GM12878 (cell line): Measurements from ENCODE around the gene ALOX12B. TPM values are rescaled to one million over a fixed set of nuclear protein-coding genes. Genes with fewer than 3 reads are reported as not detected.

Experiments
- ATAC-seq: fragments of 200-7000 bp; cut with Tn5 transposase; 3 replicates; pipeline ENCODE4 v1.9.1; 2020; ENCODE audit warnings: mild to moderate bottlenecking, moderate library complexity
- BruUV-seq: library from RNA; stranded (reverse); fragments of 400-500 nt; replicated peaks from 2 replicates; lab custom pipeline; 2021; lab: Mats Ljungman, UMichigan
- CTCF ChIA-PET: fragments of 300-600 bp; sonication (Branson Sonifier 250); formaldehyde crosslinking; extraction: SDS; loops from one replicate; lab custom pipeline; 2021; ENCODE audit warnings: inconsistent platforms; lab: Yijun Ruan, JAX
- POLR2A ChIA-PET: fragments of 350-600 bp; formaldehyde crosslinking; extraction: SDS; loops from one replicate; lab custom pipeline; 2021; ENCODE audit warnings: inconsistent platforms; lab: Charles Lee
- RAD21 ChIA-PET: fragments of 300-600 bp; sonication (Branson Sonifier 250); formaldehyde crosslinking; loops from one replicate; lab custom pipeline; 2023; ENCODE audit warnings: antibody characterized with exemption; ENCODE audit not compliant: unreplicated experiment; lab: Charles Lee
- SMC1A ChIA-PET: fragments of 300-600 bp; sonication (Branson Sonifier 250); formaldehyde crosslinking; loops from one replicate; lab custom pipeline; 2023; ENCODE audit not compliant: unreplicated experiment, uncharacterized antibody; lab: Charles Lee
- DNase-seq: peaks from one replicate; pipeline ENCODE4 v3.0.0-alpha.2; 2011; ENCODE audit warnings: low read depth, low spot score
- FAIRE-seq: peaks from 3 replicates; lab custom pipeline; 2011; peaks lifted over from hg19 to GRCh38; lab: Jason Lieb, UNC
- H2AFZ ChIP-seq: 2 replicates; pipeline ENCODE4 v1.6.0; 2011; ENCODE audit warnings: low read depth, low read length, control low read depth; ENCODE audit not compliant: control insufficient read depth
- H3K27ac ChIP-seq: 2 replicates; pipeline ENCODE4 v1.5.1; 2011; ENCODE audit warnings: control low read depth; ENCODE audit not compliant: control insufficient read depth, insufficient read depth
- H3K27me3 ChIP-seq, 2 experiments: replicated peaks in 1 of 2; 2 replicates each; pipeline versions ENCODE4 v1.6.0 to v1.6.1; 2011; ENCODE audit warnings: low read length in 1 of 2; ENCODE audit not compliant: control insufficient read depth in 2 of 2, insufficient read depth in 2 of 2
- H3K36me3 ChIP-seq, 2 experiments: 2 replicates each; pipeline ENCODE4 v1.5.1; 2011; ENCODE audit warnings: low read length in 1 of 2; ENCODE audit not compliant: control insufficient read depth in 2 of 2, insufficient read depth in 2 of 2
- H3K4me1 ChIP-seq: 2 replicates; pipeline ENCODE4 v1.6.1; 2011; ENCODE audit warnings: mild to moderate bottlenecking, low read length, moderate library complexity, mixed read lengths; ENCODE audit not compliant: control insufficient read depth, insufficient read depth
- H3K4me2 ChIP-seq: 2 replicates; pipeline ENCODE4 v1.6.0; 2011; ENCODE audit warnings: control low read depth; ENCODE audit not compliant: control insufficient read depth, insufficient read depth
- H3K4me3 ChIP-seq: fragments of 200-600 bp; sonication (generic); 2 replicates; pipeline ENCODE4 v1.5.1; 2016
- H3K79me2 ChIP-seq: 2 replicates; pipeline ENCODE4 v1.6.0; 2011; ENCODE audit warnings: low read length; ENCODE audit not compliant: control insufficient read depth, insufficient read depth
- H3K9ac ChIP-seq: 2 replicates; pipeline ENCODE4 v1.8.0; 2011; ENCODE audit warnings: low read length, control low read depth, mixed read lengths; ENCODE audit not compliant: control insufficient read depth, insufficient read depth
- H3K9me3 ChIP-seq: replicated peaks from 3 replicates; pipeline ENCODE4 v1.5.1; 2011; ENCODE audit warnings: mild to moderate bottlenecking, low read length; ENCODE audit not compliant: control insufficient read depth, insufficient read depth
- H4K20me1 ChIP-seq: 2 replicates; pipeline ENCODE4 v1.6.0; 2011; ENCODE audit not compliant: control insufficient read depth, insufficient read depth
- CBFB ChIP-seq: IDR thresholded peaks from 2 replicates; pipeline ENCODE4 v1.6.1; 2016; ENCODE audit warnings: antibody characterized with exemption, low read depth
- EED ChIP-seq: sonication (generic); IDR thresholded peaks from 2 replicates; pipeline ENCODE4 v1.6.1; 2016; ENCODE audit warnings: antibody characterized with exemption, low read depth
- EP300 ChIP-seq, 2 experiments: fragments of 150-350 bp in 1 of 2; IDR thresholded peaks; 2 replicates each; pipeline ENCODE4 v1.6.1; 2011 to 2012; ENCODE audit warnings: low read depth in 2 of 2, low read length in 2 of 2, borderline replicate concordance in 1 of 2, improper control_type of control experiment in 1 of 2, inconsistent platforms in 1 of 2; ENCODE audit not compliant: control insufficient read depth in 1 of 2
- FOS ChIP-seq: IDR thresholded peaks from 3 replicates; pipeline ENCODE4 v1.6.1; 2011; ENCODE audit warnings: borderline replicate concordance; ENCODE audit not compliant: insufficient read length; ENCODE audit errors: extremely low read depth
- GABPA ChIP-seq: IDR thresholded peaks from 2 replicates; pipeline ENCODE4 v1.6.1; 2014; ENCODE audit warnings: antibody characterized with exemption, low read depth, mild to moderate bottlenecking, inconsistent platforms
- IRF3 ChIP-seq: fragments of 450-650 bp; IDR thresholded peaks from 2 replicates; pipeline ENCODE4 v1.6.1; 2014; ENCODE audit warnings: mild to moderate bottlenecking
- JUNB ChIP-seq: IDR thresholded peaks from 2 replicates; pipeline ENCODE4 v1.6.1; 2016; ENCODE audit warnings: antibody characterized with exemption, mild to moderate bottlenecking
- MAX ChIP-seq: IDR thresholded peaks from 2 replicates; pipeline ENCODE4 v1.6.1; 2012; ENCODE audit warnings: low read depth, low read length, improper control_type of control experiment
- MTA2 ChIP-seq: fragments of 450-650 bp; IDR thresholded peaks from 2 replicates; pipeline ENCODE4 v1.6.1; 2016; ENCODE audit warnings: low read depth, mild to moderate bottlenecking, moderate library complexity
- NKRF ChIP-seq: fragments of 450-650 bp; conservative IDR thresholded peaks from 2 replicates; pipeline ENCODE4 v1.6.1; 2017; ENCODE audit warnings: mild to moderate bottlenecking, moderate library complexity
- PKNOX1 ChIP-seq: fragments of 450-650 bp; IDR thresholded peaks from 2 replicates; pipeline ENCODE4 v1.6.1; 2016; ENCODE audit warnings: mild to moderate bottlenecking
- POLR2AphosphoS5 ChIP-seq: IDR thresholded peaks from 2 replicates; pipeline ENCODE4 v1.6.1; 2011; ENCODE audit warnings: mild to moderate bottlenecking, low read length, inconsistent platforms
- RELB ChIP-seq: fragments of 450-650 bp; IDR thresholded peaks from 2 replicates; pipeline ENCODE4 v1.6.1; 2017; ENCODE audit warnings: low read depth, mild to moderate bottlenecking, moderate library complexity
- SPI1 ChIP-seq: IDR thresholded peaks from 2 replicates; pipeline ENCODE4 v1.6.1; 2011; ENCODE audit warnings: low read depth, mild to moderate bottlenecking, low read length, moderate library complexity, borderline replicate concordance; ENCODE audit not compliant: insufficient read depth
- ZBTB33 ChIP-seq: fragments of 450-650 bp; IDR thresholded peaks from 2 replicates; pipeline ENCODE4 v1.6.1; 2017; ENCODE audit warnings: mild to moderate bottlenecking
- WGBS: methylation state at CpG from one replicate; pipeline ENCODE4 v1.1.6; 2016; ENCODE audit warnings: low lambda C conversion rate; ENCODE audit not compliant: insufficient replicate concordance, insufficient coverage; ENCODE audit errors: missing lambda C conversion rate; 5-methylcytosine and 5-hydroxymethylcytosine counted together
- in situ Hi-C: fragments of 300-500 bp; cut with MboI; formaldehyde crosslinking; loops from 9 replicates; pipeline ENCODE4 v1.14.3; 2018; ENCODE audit warnings: mixed read lengths
- intact Hi-C: fragments of 100-400 bp; cut with micrococcal nuclease; formaldehyde crosslinking; loops from one replicate; pipeline ENCODE4 v1.14.2; 2022; ENCODE audit not compliant: unreplicated experiment
- polyA plus RNA-seq, 11 experiments: library from polyadenylated mRNA; depleted of rRNA in 4 of 11; unstranded in 6 of 11; stranded (reverse) in 5 of 11; fragments of >200 nt; fragmentation: Nextera tagmentation in 4 of 11; fragmentation: Illumina TruSeq in 1 of 11; extraction: Ambion mirVana in 4 of 11; extraction: Trizol in 1 of 11; gene quantifications; 1 replicate in 1 of 11; 2 replicates in 10 of 11; pipeline versions ENCODE4 v1.2.1 to v1.2.3, GENCODE V29; 2011 to 2016; ENCODE audit warnings: inconsistent platforms in 2 of 11, missing spikeins in 2 of 11, low read depth in 1 of 11
- total RNA-seq, 4 experiments: library from RNA; depleted of rRNA in 3 of 4; stranded (reverse); fragments of >200 nt in 3 of 4; fragmentation: Illumina TruSeq in 1 of 4; extraction: Trizol in 1 of 4; gene quantifications; 2 replicates each; pipeline versions ENCODE4 v1.2.1 to v1.2.3, GENCODE V29; 2013 to 2021

ALOX12B gene
- total and polyA plus RNA-seq, 10 of the 15 experiments (the other 5 are each of a cell fraction or from before 2014, with no cell fraction given), result 0.17 to 0.54 TPM; not detected in 8

- no peak for TF ChIP-seq GABPA
Measured at GRCh38 chr17:8087952-8088230, 375 bp upstream of the ALOX12B start (continued).

GRCh38 chr17:8084250-8084649, 3.3 kb downstream of the ALOX12B start:
- Histone ChIP-seq H3K27ac (no peak overlapping the region), H3K4me1 (peaks cover 2% of the 10 kb centered on the region; the same call in 1 of the 2 replicates), H3K9ac (no peak overlapping the region), H2AFZ (no peak overlapping the region), H4K20me1 (no peaks in the 10 kb centered on the region), H3K4me3 (no peak overlapping the region), H3K27me3 (peaks cover 0 to 3% of the 10 kb centered on the region in 2 experiments; a peak in 1 of 4 replicates), H3K4me2 (no peak overlapping the region), H3K9me3 (no peaks in the 10 kb centered on the region), H3K79me2 (no peaks in the 10 kb centered on the region), H3K36me3 (no peaks in the 10 kb centered on the region)
- no peak for ATAC-seq
- ChIA-PET RAD21 (no interaction called here), CTCF (interaction anchor here (1.0 to 4.2 kb wide), 7 partner anchors 8 to 35 kb away, joined by 3 to 33 read pairs (median 8); no protein-coding TSS in a partner anchor), POLR2A (interaction anchor here (0.5 kb wide), 1 partner anchor 22 kb away, joined by 4 read pairs; no protein-coding TSS in a partner anchor), SMC1A (interaction anchor here (1.0 kb wide), 1 partner anchor 8 kb away, joined by 3 read pairs; no protein-coding TSS in a partner anchor)
- WGBS, result 49% methylated on average over 6 of the region's 6 CpGs
- intact Hi-C loops (no loop called here), in situ Hi-C loops (no loop called here)
- no peak for FAIRE-seq
- DNase-seq, result no peak
- BruUV-seq, result no TSS peak
- TF ChIP-seq SPI1, result no peak
- no peak for TF ChIP-seq MAX
- TF ChIP-seq ZBTB33, result no peak
- TF ChIP-seq PKNOX1, result no peak
- TF ChIP-seq POLR2AphosphoS5, result no peak
- no peak for TF ChIP-seq MTA2
- TF ChIP-seq IRF3, result no peak
- TF ChIP-seq FOS, result no peak
- no peak for TF ChIP-seq RELB
- no peak for TF ChIP-seq JUNB
- no peak for TF ChIP-seq NKRF
- no peak for TF ChIP-seq CBFB
- TF ChIP-seq EED, result no peak
- no peak for TF ChIP-seq EP300 (IDR thresholded peaks at IDR 0.05; ENCODE audit: borderline replicate concordance in 1 of 2, control insufficient read depth in 1 of 2, low read depth in 2 of 2, low read length in 2 of 2)
